ENCODE measurements around the gene HCFC2.

Gene HCFC2

GRCh38 chr12:104080764-104081163, 16.4 kb downstream of the HCFC2 start:
- DNase-seq (ENCODE audit: low read depth in 2 of 2) = no peak
- H3K4me3 ChIP-seq (replicated peaks in 1 of 2; ENCODE audit: low read depth in 2 of 2, low read length in 2 of 2) = no peak overlapping the region
- TF ChIP-seq CTCF (IDR thresholded peaks at IDR 0.05; ENCODE audit: low read depth, low read length) = no peak

GRCh38 chr12:104083769-104084475, 19.6 kb downstream of the HCFC2 start:
- TF ChIP-seq CTCF (IDR thresholded peaks at IDR 0.05; ENCODE audit: low read depth, low read length) = no peak
- H3K4me3 ChIP-seq (replicated peaks in 1 of 2; ENCODE audit: low read depth in 2 of 2, low read length in 2 of 2) = no peak overlapping the region
- no peak for DNase-seq (ENCODE audit: low read depth in 2 of 2)

- DNase-seq (ENCODE audit: low read depth in 2 of 2) = no peak
- no peak for TF ChIP-seq CTCF (IDR thresholded peaks at IDR 0.05; ENCODE audit: low read depth, low read length)
- no peak overlapping the region for H3K4me3 ChIP-seq (replicated peaks in 1 of 2; ENCODE audit: low read depth in 2 of 2, low read length in 2 of 2)
These were observed 26.4 kb downstream of the HCFC2 start for GRCh38 chr12:104090685-104091084.

GRCh38 chr12:104091136-104091535, 26.8 kb downstream of the HCFC2 start:
- no peak for TF ChIP-seq CTCF (IDR thresholded peaks at IDR 0.05; ENCODE audit: low read depth, low read length)
- DNase-seq (ENCODE audit: low read depth in 2 of 2) = no peak
- no peak overlapping the region for H3K4me3 ChIP-seq (replicated peaks in 1 of 2; ENCODE audit: low read depth in 2 of 2, low read length in 2 of 2)

- peak in 1 of 2 donors; percentile 51 for DNase-seq (ENCODE audit: low read depth in 2 of 2)
- no peak for TF ChIP-seq CTCF (IDR thresholded peaks at IDR 0.05; ENCODE audit: low read depth, low read length)
- no peak overlapping the region for H3K4me3 ChIP-seq (replicated peaks in 1 of 2; ENCODE audit: low read depth in 2 of 2, low read length in 2 of 2)
These were observed 30.0 kb downstream of the HCFC2 start for GRCh38 chr12:104094284-104094683.

GRCh38 chr12:104095289-104095688, 31.0 kb downstream of the HCFC2 start:
- H3K4me3 ChIP-seq (replicated peaks in 1 of 2; ENCODE audit: low read depth in 2 of 2, low read length in 2 of 2) = no peak overlapping the region
- DNase-seq (ENCODE audit: low read depth in 2 of 2) = no peak
- no peak for TF ChIP-seq CTCF (IDR thresholded peaks at IDR 0.05; ENCODE audit: low read depth, low read length)

GRCh38 chr12:104097954-104098353, 33.6 kb downstream of the HCFC2 start:
- no peak for TF ChIP-seq CTCF (IDR thresholded peaks at IDR 0.05; ENCODE audit: low read depth, low read length)
- no peak overlapping the region for H3K4me3 ChIP-seq (replicated peaks in 1 of 2; ENCODE audit: low read depth in 2 of 2, low read length in 2 of 2)
- no peak for DNase-seq (ENCODE audit: low read depth in 2 of 2)
